ENCODE data around the gene PPP1R37. TPM values are rescaled to one million over a fixed set of nuclear protein-coding genes. Genes with fewer than 3 reads are reported as not detected.

PPP1R37 gene
- polyA plus RNA-seq, 3 donors, result 0.10 to 11.8 (median 0.22) TPM

DNA sequence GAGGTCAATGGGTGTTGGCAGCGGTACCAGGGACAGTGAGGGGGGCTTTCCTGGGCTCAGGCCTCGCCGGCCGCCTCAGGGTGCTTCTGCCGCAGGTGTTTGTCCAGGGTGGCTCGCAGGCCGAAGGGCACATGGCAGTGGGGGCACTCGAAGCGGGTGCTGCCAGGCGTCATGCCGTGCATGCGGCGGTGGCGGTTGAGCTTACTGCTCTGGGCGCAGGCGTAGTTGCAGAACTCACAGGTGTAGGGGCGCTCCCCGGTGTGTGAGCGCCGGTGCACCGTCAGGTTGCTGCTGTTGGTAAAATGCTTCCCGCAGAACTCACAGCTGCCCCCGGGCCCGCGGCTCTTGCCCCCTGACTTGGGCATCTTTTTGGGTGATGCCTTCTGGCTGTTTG is 21.4 kb upstream of the PPP1R37 start:
- Histone ChIP-seq H3K9me3 (replicated peaks in 1 of 2; ENCODE audit: control insufficient read depth in 1 of 2, insufficient read depth in 1 of 2, low read length in 2 of 2) (no peaks in the 10 kb centered on the region), H3K79me2 (ENCODE audit: insufficient read depth, low read length) (peaks cover 50% of the 10 kb centered on the region), H3K9ac (ENCODE audit: insufficient read depth, low read length, poor library complexity, severe bottlenecking) (no peak overlapping the region), H3K27ac (ENCODE audit: low read depth in 1 of 2, low read length in 2 of 2) (no peak overlapping the region), H3K27me3 (ENCODE audit: control insufficient read depth in 2 of 2, insufficient read depth in 2 of 2, low read length in 2 of 2) (no peaks in the 10 kb centered on the region), H3K36me3 (replicated peaks in 1 of 2; ENCODE audit: control insufficient read depth in 1 of 2, insufficient read depth in 2 of 2, low read length in 2 of 2) (peaks cover 61% of the 10 kb centered on the region in 2 donors), H3K4me2 (replicated peaks; ENCODE audit: extremely low read depth, low read length, poor library complexity, severe bottlenecking) (no peak overlapping the region), H2AFZ (ENCODE audit: insufficient read depth, low read depth, low read length, poor library complexity, severe bottlenecking) (no peak overlapping the region), H3K4me3 (replicated peaks in 1 of 3; ENCODE audit: low read depth in 2 of 3, low read length in 3 of 3) (no peak overlapping the region), H3K4me1 (ENCODE audit: control insufficient read depth in 1 of 2, insufficient read depth in 2 of 2, low read length in 2 of 2) (peaks cover 17 to 22% of the 10 kb centered on the region in 2 donors), H4K20me1 (ENCODE audit: insufficient read depth, low read length) (peaks cover 84% of the 10 kb centered on the region)
- peaks cover 45 to 65% of the 10 kb centered on the region in 2 donors for H3K36me3 Mint-ChIP-seq
- H3K4me3 Mint-ChIP-seq, result no peak overlapping the region
- TF ChIP-seq, protein P1, sequence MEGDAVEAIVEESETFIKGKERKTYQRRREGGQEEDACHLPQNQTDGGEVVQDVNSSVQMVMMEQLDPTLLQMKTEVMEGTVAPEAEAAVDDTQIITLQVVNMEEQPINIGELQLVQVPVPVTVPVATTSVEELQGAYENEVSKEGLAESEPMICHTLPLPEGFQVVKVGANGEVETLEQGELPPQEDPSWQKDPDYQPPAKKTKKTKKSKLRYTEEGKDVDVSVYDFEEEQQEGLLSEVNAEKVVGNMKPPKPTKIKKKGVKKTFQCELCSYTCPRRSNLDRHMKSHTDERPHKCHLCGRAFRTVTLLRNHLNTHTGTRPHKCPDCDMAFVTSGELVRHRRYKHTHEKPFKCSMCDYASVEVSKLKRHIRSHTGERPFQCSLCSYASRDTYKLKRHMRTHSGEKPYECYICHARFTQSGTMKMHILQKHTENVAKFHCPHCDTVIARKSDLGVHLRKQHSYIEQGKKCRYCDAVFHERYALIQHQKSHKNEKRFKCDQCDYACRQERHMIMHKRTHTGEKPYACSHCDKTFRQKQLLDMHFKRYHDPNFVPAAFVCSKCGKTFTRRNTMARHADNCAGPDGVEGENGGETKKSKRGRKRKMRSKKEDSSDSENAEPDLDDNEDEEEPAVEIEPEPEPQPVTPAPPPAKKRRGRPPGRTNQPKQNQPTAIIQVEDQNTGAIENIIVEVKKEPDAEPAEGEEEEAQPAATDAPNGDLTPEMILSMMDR (IDR thresholded peaks at IDR 0.05), result no peak
- intact Hi-C loops (cut with micrococcal nuclease), result no loop called here
- H3K27me3 Mint-ChIP-seq (ENCODE audit: low read depth in 3 of 3), result no peaks in the 10 kb centered on the region
- peaks cover 0 to 3% (median 0%) of the 10 kb centered on the region in 7 donors for H3K9me3 Mint-ChIP-seq
- no peak for DNase-seq
- H3K4me1 Mint-ChIP-seq, result peaks cover 19% of the 10 kb centered on the region
- H3K27ac Mint-ChIP-seq, result peak overlapping the region in 2 of 7 donors; percentile 41 to 63
- WGBS (ENCODE audit: insufficient coverage), result 95% methylated on average over 25 of the region's 25 CpGs

DNA sequence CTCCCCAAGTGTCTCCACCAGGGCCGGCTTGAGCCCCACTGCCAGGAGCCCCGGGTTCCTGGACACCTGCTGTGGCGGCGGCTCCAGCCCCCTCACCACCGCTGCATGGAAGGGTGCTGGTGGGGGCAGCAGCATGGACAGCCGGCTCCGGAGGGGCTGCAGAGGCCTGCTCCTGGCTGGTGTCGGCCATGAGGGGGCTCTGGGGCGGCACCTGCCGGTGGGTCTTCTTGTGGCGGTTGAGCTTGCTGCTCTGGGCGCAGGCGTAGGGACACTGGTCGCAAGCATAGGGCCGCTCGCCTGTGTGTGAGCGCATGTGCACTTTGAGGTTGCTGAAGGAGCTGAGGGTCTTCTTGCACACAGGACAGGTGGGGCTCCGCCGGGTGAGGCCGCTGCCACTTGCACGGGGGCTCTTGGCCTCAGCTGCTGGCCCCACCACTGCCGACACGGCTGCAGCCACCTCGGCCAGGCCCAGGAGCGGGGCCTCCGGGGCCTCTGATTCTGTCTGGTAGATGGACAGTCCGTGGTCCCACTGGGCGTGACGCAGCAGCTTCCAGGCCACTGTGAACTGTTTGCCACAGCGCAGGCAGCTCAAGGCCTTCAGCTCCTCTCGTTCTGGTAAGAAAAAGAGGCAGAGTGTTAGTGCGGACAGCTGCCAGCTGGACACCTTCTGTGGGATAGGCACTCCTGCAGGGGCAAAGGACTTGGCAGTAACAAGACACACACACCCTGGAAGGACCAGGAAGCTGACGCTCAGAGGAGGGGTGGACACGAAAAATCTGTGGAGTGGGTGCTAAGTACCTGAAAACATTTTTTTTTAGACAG is 20.8 kb upstream of the PPP1R37 start:
- H3K4me2 ChIP-seq (replicated peaks; ENCODE audit: extremely low read depth, low read length, poor library complexity, severe bottlenecking), result no peak overlapping the region
- WGBS (ENCODE audit: insufficient coverage), result 96% methylated on average over 24 of the region's 34 CpGs
- H3K27ac Mint-ChIP-seq, result peak overlapping the region in 2 of 7 donors; percentile 68 to 76
- no peak overlapping the region for H3K4me3 ChIP-seq (replicated peaks in 1 of 3; ENCODE audit: low read depth in 2 of 3, low read length in 3 of 3)
- peaks cover 24 to 29% of the 10 kb centered on the region in 2 donors for H3K4me1 ChIP-seq (ENCODE audit: control insufficient read depth in 1 of 2, insufficient read depth in 2 of 2, low read length in 2 of 2)
- no peaks in the 10 kb centered on the region for H3K27me3 ChIP-seq (ENCODE audit: control insufficient read depth in 2 of 2, insufficient read depth in 2 of 2, low read length in 2 of 2)
- H3K9me3 Mint-ChIP-seq, result peaks cover 0 to 3% (median 0%) of the 10 kb centered on the region in 7 donors
- no peak overlapping the region for H2AFZ ChIP-seq (ENCODE audit: insufficient read depth, low read depth, low read length, poor library complexity, severe bottlenecking)
- no peak overlapping the region for H3K4me3 Mint-ChIP-seq
- DNase-seq, result no peak
- intact Hi-C loops (cut with micrococcal nuclease), result no loop called here
- H3K36me3 ChIP-seq (replicated peaks in 1 of 2; ENCODE audit: control insufficient read depth in 1 of 2, insufficient read depth in 2 of 2, low read length in 2 of 2), result peaks cover 55% of the 10 kb centered on the region in 2 donors
- TF ChIP-seq, protein P1 (IDR thresholded peaks at IDR 0.05), result no peak
- H3K9ac ChIP-seq (ENCODE audit: insufficient read depth, low read length, poor library complexity, severe bottlenecking), result no peak overlapping the region
- no peaks in the 10 kb centered on the region for H3K27me3 Mint-ChIP-seq (ENCODE audit: low read depth in 3 of 3)
- no peak overlapping the region for H3K27ac ChIP-seq (ENCODE audit: low read depth in 1 of 2, low read length in 2 of 2)
- peaks cover 40 to 58% of the 10 kb centered on the region in 2 donors for H3K36me3 Mint-ChIP-seq
- no peaks in the 10 kb centered on the region for H3K9me3 ChIP-seq (replicated peaks in 1 of 2; ENCODE audit: control insufficient read depth in 1 of 2, insufficient read depth in 1 of 2, low read length in 2 of 2)
- H3K79me2 ChIP-seq (ENCODE audit: insufficient read depth, low read length), result peaks cover 51% of the 10 kb centered on the region
- peaks cover 84% of the 10 kb centered on the region for H4K20me1 ChIP-seq (ENCODE audit: insufficient read depth, low read length)
- peaks cover 26% of the 10 kb centered on the region for H3K4me1 Mint-ChIP-seq
